HepG2 (cell line): Measurements from ENCODE around the gene OR5B21. TPM values are rescaled to one million over a fixed set of nuclear protein-coding genes. Genes with fewer than 3 reads are reported as not detected.

Experiments used
- ATAC-seq: fragments of 200-7000 bp; cut with Tn5 transposase; 3 replicates; pipeline ENCODE4 v1.9.1; 2020; ENCODE audit warnings: mild to moderate bottlenecking, moderate library complexity
- BruUV-seq: library from RNA; stranded (reverse); fragments of 400-500 nt; replicated peaks from 2 replicates; lab custom pipeline; 2021; lab: Mats Ljungman, UMichigan
- CTCF ChIA-PET: fragments of 300-600 bp; formaldehyde crosslinking; extraction: SDS; loops from one replicate; lab custom pipeline; 2021; ENCODE audit warnings: low total read pairs, inconsistent platforms, low intra/inter-chr PET ratio; lab: Yijun Ruan, JAX
- POLR2A ChIA-PET: fragments of 350-600 bp; sonication (Branson Sonifier 250); formaldehyde crosslinking; loops from one replicate; lab custom pipeline; 2020; ENCODE audit warnings: antibody characterized with exemption, inconsistent platforms; lab: Yijun Ruan, JAX
- DNase-seq: peaks from one replicate; pipeline ENCODE4 v3.0.0-alpha.2; 2015; ENCODE audit warnings: low spot score
- FAIRE-seq: peaks from 3 replicates; lab custom pipeline; 2011; peaks lifted over from hg19 to GRCh38; lab: Jason Lieb, UNC
- H2AFZ ChIP-seq: one replicate; pipeline ENCODE4 v1.6.1; 2011; ENCODE audit warnings: low read length, inconsistent platforms
- H3K27ac ChIP-seq: fragments of 300-600 bp; 3 replicates; pipeline ENCODE4 v1.8.0; 2011; ENCODE audit warnings: mixed run types, mild to moderate bottlenecking, mixed read lengths, low read length, inconsistent platforms; ENCODE audit not compliant: insufficient read depth; ENCODE audit errors: extremely low read length
- H3K27me3 ChIP-seq, 2 experiments: fragments of 200-600 bp in 1 of 2; 2 replicates in 1 of 2; 3 replicates in 1 of 2; pipeline versions ENCODE4 v1.6.0 to v1.8.0; 2011; ENCODE audit warnings: low read length in 2 of 2, mild to moderate bottlenecking in 2 of 2, moderate library complexity in 2 of 2, inconsistent platforms in 1 of 2; ENCODE audit not compliant: insufficient read depth in 2 of 2, control insufficient read depth in 1 of 2
- H3K36me3 ChIP-seq, 2 experiments: fragments of 200-600 bp in 1 of 2; replicated peaks in 1 of 2; 2 replicates in 1 of 2; 3 replicates in 1 of 2; pipeline versions ENCODE4 v1.5.1 to v1.8.0; 2011; ENCODE audit warnings: low read length in 2 of 2, inconsistent platforms in 1 of 2; ENCODE audit not compliant: insufficient read depth in 2 of 2, control insufficient read depth in 1 of 2
- H3K4me1 ChIP-seq: 2 replicates; pipeline ENCODE4 v1.5.1; 2012; ENCODE audit warnings: low read length, inconsistent platforms; ENCODE audit not compliant: insufficient read depth
- H3K4me2 ChIP-seq: 2 replicates; pipeline ENCODE4 v1.6.0; 2011; ENCODE audit warnings: low read depth, low read length, inconsistent platforms
- H3K4me3 ChIP-seq, 3 experiments: fragments of 200-600 bp in 1 of 3; sonication (generic), shearing (Covaris generic) in 1 of 3; replicated peaks in 1 of 3; 2 replicates each; pipeline ENCODE4 v1.5.1; 2011 to 2016; ENCODE audit warnings: low read length in 3 of 3, inconsistent platforms in 2 of 3, low read depth in 2 of 3, mild to moderate bottlenecking in 2 of 3, control low read depth in 1 of 3, mixed read lengths in 1 of 3; ENCODE audit not compliant: insufficient read depth in 1 of 3
- H3K79me2 ChIP-seq: one replicate; pipeline ENCODE4 v1.6.1; 2011; ENCODE audit warnings: low read length, inconsistent platforms; ENCODE audit not compliant: insufficient read depth
- H3K9ac ChIP-seq: 2 replicates; pipeline ENCODE4 v1.6.0; 2011; ENCODE audit warnings: mild to moderate bottlenecking, low read depth, low read length, inconsistent platforms; ENCODE audit not compliant: insufficient read depth
- H3K9me3 ChIP-seq: 2 replicates; pipeline ENCODE4 v1.5.1; 2012; ENCODE audit warnings: mild to moderate bottlenecking, low read length
- H4K20me1 ChIP-seq: 2 replicates; pipeline ENCODE4 v1.6.0; 2011; ENCODE audit warnings: inconsistent platforms, mild to moderate bottlenecking, low read length, moderate library complexity; ENCODE audit not compliant: insufficient read depth
- CHCHD3 ChIP-seq: sonication (generic); formaldehyde crosslinking; IDR thresholded peaks from 2 replicates; pipeline ENCODE4 v1.8.0; 2022; ENCODE audit warnings: mild to moderate bottlenecking, missing genetic modification reagents, moderate library complexity
- GFI1 ChIP-seq: sonication (generic); formaldehyde crosslinking; IDR thresholded peaks from 2 replicates; pipeline ENCODE4 v1.5.0; 2020; ENCODE audit warnings: missing genetic modification reagents, mild to moderate bottlenecking, borderline replicate concordance
- HNRNPL ChIP-seq: fragments of 200-400 bp; formaldehyde crosslinking; IDR thresholded peaks from 2 replicates; pipeline ENCODE4 v1.6.1; 2017; ENCODE audit warnings: mild to moderate bottlenecking, low read depth, low read length
- KMT2B ChIP-seq: IDR thresholded peaks from 2 replicates; pipeline ENCODE4 v1.6.1; 2016; ENCODE audit warnings: missing genetic modification reagents, missing compliant biosample characterization
- MLXIP ChIP-seq: sonication (generic); formaldehyde crosslinking; IDR thresholded peaks from 2 replicates; pipeline ENCODE4 v1.9.0; 2021; ENCODE audit warnings: missing genetic modification reagents, borderline replicate concordance
- NKX3-1 ChIP-seq: sonication (generic); formaldehyde crosslinking; IDR thresholded peaks from 2 replicates; pipeline ENCODE4 v1.5.0; 2020; ENCODE audit warnings: missing genetic modification reagents
- TOPORS ChIP-seq: sonication (generic); formaldehyde crosslinking; IDR thresholded peaks from 2 replicates; pipeline ENCODE4 v1.8.0; 2023; ENCODE audit warnings: mild to moderate bottlenecking, missing genetic modification reagents
- YEATS4 ChIP-seq: sonication (generic); formaldehyde crosslinking; IDR thresholded peaks from 2 replicates; pipeline ENCODE4 v1.4.0; 2020; ENCODE audit warnings: missing genetic modification reagents, borderline replicate concordance
- ZBTB7A ChIP-seq: sonication (generic); formaldehyde crosslinking; IDR thresholded peaks from 2 replicates; pipeline ENCODE4 v1.8.0; 2022; ENCODE audit warnings: mild to moderate bottlenecking, missing genetic modification reagents
- ZEB1 ChIP-seq: IDR thresholded peaks from 2 replicates; pipeline ENCODE4 v1.6.1; 2012; ENCODE audit warnings: mild to moderate bottlenecking, low read depth, inconsistent platforms; ENCODE audit not compliant: insufficient replicate concordance
- ZNF781 ChIP-seq: sonication (generic); formaldehyde crosslinking; IDR thresholded peaks from 2 replicates; pipeline ENCODE4 v1.5.1; 2020; ENCODE audit warnings: borderline replicate concordance, mild to moderate bottlenecking, missing genetic modification reagents; ENCODE audit errors: not compliant biosample characterization
- WGBS: methylation state at CpG from one replicate; pipeline ENCODE4 v1.1.6; 2017; ENCODE audit warnings: low lambda C conversion rate; 5-methylcytosine and 5-hydroxymethylcytosine counted together
- in situ Hi-C: cut with HindIII; loops from 2 replicates; pipeline ENCODE4 v1.10.0; 2017; ENCODE audit warnings: low pct_unique_long_range_greater_than_20kb; ENCODE audit not compliant: extremely low pct_ligation_motif_present
- intact Hi-C: fragments of 100-400 bp; cut with micrococcal nuclease; formaldehyde crosslinking; loops from one replicate; pipeline ENCODE4 v1.10.0; 2022; ENCODE audit not compliant: unreplicated experiment
- polyA plus RNA-seq, 8 experiments: library from polyadenylated mRNA; depleted of rRNA in 3 of 8; stranded (reverse) in 7 of 8; unstranded in 1 of 8; fragments of >200 nt; fragmentation: Illumina TruSeq in 4 of 8; extraction: Trizol in 4 of 8; gene quantifications; 2 replicates each; pipeline versions ENCODE4 v1.2.1 to v1.2.3, GENCODE V29; 2011 to 2016; ENCODE audit warnings: low read depth in 4 of 8, missing spikeins in 1 of 8, mixed read lengths in 1 of 8; ENCODE audit not compliant: insufficient read depth in 1 of 8
- total RNA-seq, 5 experiments: library from RNA; depleted of rRNA; stranded (reverse); fragments of >200 nt; fragmentation: Illumina TruSeq; extraction: Trizol; gene quantifications; 2 replicates each; pipeline ENCODE4 v1.2.3, GENCODE V29; 2016; ENCODE audit warnings: low read depth in 1 of 5
- TF ChIP-seq, protein P1 (sequence below): sonication (generic); formaldehyde crosslinking; IDR thresholded peaks from 2 replicates; pipeline ENCODE4 v1.4.0; 2020; ENCODE audit warnings: missing genetic modification reagents, borderline replicate concordance
- TF ChIP-seq, protein P2 (sequence below): sonication (generic); formaldehyde crosslinking; IDR thresholded peaks from 2 replicates; pipeline ENCODE4 v1.5.0; 2020; ENCODE audit warnings: missing genetic modification reagents

The OR5B21 gene
- total and polyA plus RNA-seq, 2 of the 13 experiments (the other 11 are each of a cell fraction or from before 2014, with no cell fraction given): not detected

DNA sequence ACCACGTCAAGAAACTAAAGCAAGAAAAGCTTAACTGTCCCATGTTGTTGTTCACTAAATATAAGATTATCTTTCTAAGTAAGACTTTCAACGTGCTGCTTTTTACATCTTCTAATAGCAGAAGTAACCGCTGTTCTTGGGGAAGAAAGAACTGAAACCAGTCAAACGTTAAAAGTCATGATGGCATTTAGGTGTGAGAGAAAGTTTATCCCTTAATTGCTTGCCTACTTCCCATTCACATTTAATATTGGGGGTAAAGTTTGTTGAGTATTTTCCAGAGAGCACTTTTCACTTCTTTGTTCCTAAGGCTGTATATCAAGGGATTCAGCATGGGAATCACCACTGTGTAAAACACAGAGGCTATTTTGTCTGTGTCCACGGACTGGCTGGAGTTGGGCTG lies 970 bp downstream of the OR5B21 start (continued):
- TF ChIP-seq KMT2B (CRISPR knock-in tag) (no peak), NKX3-1 (CRISPR knock-in tag) (no peak), MLXIP (CRISPR knock-in tag) (no peak), YEATS4 (no peak), HNRNPL (no peak)
- TF ChIP-seq, protein P1, sequence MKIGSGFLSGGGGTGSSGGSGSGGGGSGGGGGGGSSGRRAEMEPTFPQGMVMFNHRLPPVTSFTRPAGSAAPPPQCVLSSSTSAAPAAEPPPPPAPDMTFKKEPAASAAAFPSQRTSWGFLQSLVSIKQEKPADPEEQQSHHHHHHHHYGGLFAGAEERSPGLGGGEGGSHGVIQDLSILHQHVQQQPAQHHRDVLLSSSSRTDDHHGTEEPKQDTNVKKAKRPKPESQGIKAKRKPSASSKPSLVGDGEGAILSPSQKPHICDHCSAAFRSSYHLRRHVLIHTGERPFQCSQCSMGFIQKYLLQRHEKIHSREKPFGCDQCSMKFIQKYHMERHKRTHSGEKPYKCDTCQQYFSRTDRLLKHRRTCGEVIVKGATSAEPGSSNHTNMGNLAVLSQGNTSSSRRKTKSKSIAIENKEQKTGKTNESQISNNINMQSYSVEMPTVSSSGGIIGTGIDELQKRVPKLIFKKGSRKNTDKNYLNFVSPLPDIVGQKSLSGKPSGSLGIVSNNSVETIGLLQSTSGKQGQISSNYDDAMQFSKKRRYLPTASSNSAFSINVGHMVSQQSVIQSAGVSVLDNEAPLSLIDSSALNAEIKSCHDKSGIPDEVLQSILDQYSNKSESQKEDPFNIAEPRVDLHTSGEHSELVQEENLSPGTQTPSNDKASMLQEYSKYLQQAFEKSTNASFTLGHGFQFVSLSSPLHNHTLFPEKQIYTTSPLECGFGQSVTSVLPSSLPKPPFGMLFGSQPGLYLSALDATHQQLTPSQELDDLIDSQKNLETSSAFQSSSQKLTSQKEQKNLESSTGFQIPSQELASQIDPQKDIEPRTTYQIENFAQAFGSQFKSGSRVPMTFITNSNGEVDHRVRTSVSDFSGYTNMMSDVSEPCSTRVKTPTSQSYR (CRISPR knock-in tag): no peak
- TF ChIP-seq, all 625 proteins: peak for 0

DNA sequence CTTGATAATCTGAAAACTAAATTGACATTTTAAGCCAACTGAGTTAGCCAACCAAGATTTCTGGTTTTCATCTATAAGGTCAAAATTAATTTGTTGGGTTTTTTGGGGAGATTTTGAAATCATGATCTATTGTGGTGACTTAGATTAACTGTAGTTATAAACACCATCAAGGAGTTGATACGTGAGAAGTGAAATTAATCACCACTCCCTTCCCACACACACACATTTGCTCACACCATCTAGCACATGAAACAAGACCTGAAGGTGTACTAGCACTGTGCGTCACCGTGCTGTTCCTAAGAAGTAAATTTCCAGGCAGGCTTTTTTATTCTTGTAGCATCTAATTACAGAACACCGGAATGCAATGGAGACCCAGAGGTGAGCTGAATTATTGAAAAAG lies 2.1 kb downstream of the OR5B21 start:
- no peak for ATAC-seq
- H3K9me3 ChIP-seq: no peaks in the 10 kb centered on the region
- H3K36me3 ChIP-seq: no peaks in the 10 kb centered on the region
- no peak overlapping the region for H3K9ac ChIP-seq
- H2AFZ ChIP-seq: no peak overlapping the region
- intact Hi-C loops: loop anchor here (10.0 kb wide), 1 partner anchor 671 kb away; no protein-coding TSS in a partner anchor
- no peak overlapping the region for H3K4me3 ChIP-seq
- DNase-seq: no peak
- no peaks in the 10 kb centered on the region for H3K27me3 ChIP-seq
- no peak overlapping the region for H3K4me2 ChIP-seq
- ChIA-PET CTCF (no interaction called here), POLR2A (no interaction called here)
- peaks cover 12% of the 10 kb centered on the region for H3K4me1 ChIP-seq
- no peaks in the 10 kb centered on the region for H3K79me2 ChIP-seq
- no peak overlapping the region for H3K27ac ChIP-seq
- H4K20me1 ChIP-seq: no peaks in the 10 kb centered on the region
- 54% methylated on average over 4 of the region's 4 CpGs for WGBS
- no TSS peak for BruUV-seq
- in situ Hi-C loops: loop anchor here (25.0 kb wide), 3 partner anchors 94 to 844 kb away; partner anchors contain the start of genes CLP1, OR5B3 and ZDHHC5
- FAIRE-seq: no peak
- no peak for TF ChIP-seq ZEB1
- TF ChIP-seq, protein P1 (CRISPR knock-in tag): no peak
- TF ChIP-seq CHCHD3: no peak
- TF ChIP-seq ZBTB7A (CRISPR knock-in tag): no peak
- TF ChIP-seq ZNF781: no peak
- TF ChIP-seq GFI1 (CRISPR knock-in tag): no peak
- TF ChIP-seq TOPORS (CRISPR knock-in tag): no peak
- TF ChIP-seq, protein P2, sequence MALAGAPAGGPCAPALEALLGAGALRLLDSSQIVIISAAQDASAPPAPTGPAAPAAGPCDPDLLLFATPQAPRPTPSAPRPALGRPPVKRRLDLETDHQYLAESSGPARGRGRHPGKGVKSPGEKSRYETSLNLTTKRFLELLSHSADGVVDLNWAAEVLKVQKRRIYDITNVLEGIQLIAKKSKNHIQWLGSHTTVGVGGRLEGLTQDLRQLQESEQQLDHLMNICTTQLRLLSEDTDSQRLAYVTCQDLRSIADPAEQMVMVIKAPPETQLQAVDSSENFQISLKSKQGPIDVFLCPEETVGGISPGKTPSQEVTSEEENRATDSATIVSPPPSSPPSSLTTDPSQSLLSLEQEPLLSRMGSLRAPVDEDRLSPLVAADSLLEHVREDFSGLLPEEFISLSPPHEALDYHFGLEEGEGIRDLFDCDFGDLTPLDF (CRISPR knock-in tag): no peak
